ENCODE results near the gene SMIM28. TPM values are rescaled to one million over a fixed set of nuclear protein-coding genes. Genes with fewer than 3 reads are reported as not detected.

SMIM28 gene
- total RNA-seq, 2 experiments from 2014 or later, result not detected

DNA sequence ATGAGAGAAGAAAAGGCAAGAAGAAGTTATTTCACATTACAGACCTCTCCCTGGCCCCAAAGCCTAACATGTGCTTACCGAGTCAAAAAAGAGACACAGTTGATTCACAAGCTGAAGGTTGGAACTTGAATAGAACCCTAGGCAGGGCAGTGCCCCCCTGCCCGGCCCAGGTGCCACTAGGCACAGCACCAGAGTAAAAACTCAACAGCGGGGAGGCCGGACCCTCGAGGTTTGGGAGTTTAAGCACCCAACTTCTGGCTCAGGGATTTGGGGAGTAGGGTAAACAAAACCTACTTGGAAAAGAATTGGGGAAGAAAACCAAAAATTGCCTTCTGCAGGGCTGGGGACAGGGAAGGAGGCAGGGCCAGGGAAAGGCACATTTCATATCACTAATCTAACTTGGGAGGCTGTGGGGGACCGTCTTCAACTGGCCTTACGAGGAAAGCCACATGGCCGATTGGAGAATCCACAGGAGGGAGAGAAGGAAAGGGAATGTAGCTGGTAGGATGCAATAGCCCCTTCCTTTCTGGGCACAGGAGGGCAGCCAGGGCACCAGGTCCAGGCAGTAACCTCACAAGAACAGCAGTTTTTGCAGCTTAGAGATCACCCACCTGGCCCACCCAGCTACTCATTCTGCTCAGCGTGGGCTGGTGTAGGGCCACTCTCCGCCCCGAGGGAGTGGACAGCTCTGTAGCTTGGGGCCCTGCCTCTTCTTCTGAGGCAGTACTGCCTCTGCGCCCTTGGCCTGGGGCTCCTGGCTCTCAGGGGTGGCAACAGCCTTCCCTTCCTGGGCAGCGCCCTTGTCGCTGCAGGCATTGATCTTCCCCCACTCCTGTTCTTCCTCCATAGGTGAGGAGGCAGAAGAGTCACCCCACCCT is 24.5 kb downstream of the SMIM28 start:
- Histone ChIP-seq H3K9me3 (ENCODE audit: low read length) (no peaks in the 10 kb centered on the region), H3K36me3 (ENCODE audit: insufficient read depth, low read length) (peaks cover 17% of the 10 kb centered on the region), H3K4me1 (ENCODE audit: insufficient read depth, low read length, poor library complexity, severe bottlenecking) (peaks cover 20% of the 10 kb centered on the region), H3K79me2 (ENCODE audit: insufficient read depth, low read depth, low read length) (no peaks in the 10 kb centered on the region; the same call in 1 of the 2 replicates), H3K4me2 (ENCODE audit: low read length) (no peak overlapping the region), H3K4me3 (ENCODE audit: low read depth, low read length, poor library complexity, severe bottlenecking) (no peak overlapping the region), H3K27ac (ENCODE audit: low read depth, low read length, poor library complexity, severe bottlenecking) (no peak overlapping the region), H2AFZ (ENCODE audit: low read length) (no peak overlapping the region), H3K9me2 (ENCODE audit: insufficient read depth, low read length) (no peaks in the 10 kb centered on the region), H4K20me1 (ENCODE audit: insufficient read depth, low read length) (no peaks in the 10 kb centered on the region)
- POLR2A ChIA-PET, result interaction anchor here (0.6 to 1.6 kb wide), 5 partner anchors 8 to 1392 kb away, joined by 3 to 5 read pairs (median 3); no protein-coding TSS in a partner anchor
- TF ChIP-seq EZH2phosphoT487 (IDR thresholded peaks at IDR 0.05; ENCODE audit: borderline replicate concordance, low read depth, low read length), result no peak
- TF ChIP-seq, protein P1, sequence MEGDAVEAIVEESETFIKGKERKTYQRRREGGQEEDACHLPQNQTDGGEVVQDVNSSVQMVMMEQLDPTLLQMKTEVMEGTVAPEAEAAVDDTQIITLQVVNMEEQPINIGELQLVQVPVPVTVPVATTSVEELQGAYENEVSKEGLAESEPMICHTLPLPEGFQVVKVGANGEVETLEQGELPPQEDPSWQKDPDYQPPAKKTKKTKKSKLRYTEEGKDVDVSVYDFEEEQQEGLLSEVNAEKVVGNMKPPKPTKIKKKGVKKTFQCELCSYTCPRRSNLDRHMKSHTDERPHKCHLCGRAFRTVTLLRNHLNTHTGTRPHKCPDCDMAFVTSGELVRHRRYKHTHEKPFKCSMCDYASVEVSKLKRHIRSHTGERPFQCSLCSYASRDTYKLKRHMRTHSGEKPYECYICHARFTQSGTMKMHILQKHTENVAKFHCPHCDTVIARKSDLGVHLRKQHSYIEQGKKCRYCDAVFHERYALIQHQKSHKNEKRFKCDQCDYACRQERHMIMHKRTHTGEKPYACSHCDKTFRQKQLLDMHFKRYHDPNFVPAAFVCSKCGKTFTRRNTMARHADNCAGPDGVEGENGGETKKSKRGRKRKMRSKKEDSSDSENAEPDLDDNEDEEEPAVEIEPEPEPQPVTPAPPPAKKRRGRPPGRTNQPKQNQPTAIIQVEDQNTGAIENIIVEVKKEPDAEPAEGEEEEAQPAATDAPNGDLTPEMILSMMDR (conservative IDR thresholded peaks at IDR 0.05; ENCODE audit: low read length), result no peak
- CTCF ChIA-PET (ENCODE audit: unreplicated experiment), result no interaction called here
- BruUV-seq (replicated peaks), result no TSS peak
- intact Hi-C loops (cut with micrococcal nuclease; ENCODE audit: unreplicated experiment), result loop anchor here (5.0 to 10.0 kb wide), 2 partner anchors 115 to 397 kb away; no protein-coding TSS in a partner anchor
- DNase-seq (ENCODE audit: low spot score), result no peak

DNA sequence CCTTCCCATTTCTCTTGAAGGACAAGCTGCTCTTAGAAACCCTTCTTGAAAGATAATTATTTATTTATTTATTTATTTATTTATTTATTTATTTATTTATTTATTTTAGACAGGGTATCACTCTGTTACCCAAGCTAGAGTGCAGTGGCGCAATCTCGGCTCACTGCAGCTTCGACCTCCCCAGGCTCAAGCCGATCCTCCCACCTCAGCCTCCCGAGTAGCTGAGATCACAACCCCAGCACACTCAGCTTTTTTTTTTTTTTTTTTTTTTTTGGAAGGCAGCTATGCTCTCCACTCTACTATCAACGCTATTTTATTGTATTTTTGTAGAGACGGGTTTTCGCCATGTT is 25.1 kb downstream of the SMIM28 start:
- H3K4me3 ChIP-seq (ENCODE audit: low read depth, low read length, poor library complexity, severe bottlenecking), result no peak overlapping the region
- DNase-seq (ENCODE audit: low spot score), result no peak
- H3K9me2 ChIP-seq (ENCODE audit: insufficient read depth, low read length), result no peaks in the 10 kb centered on the region
- ChIA-PET CTCF (ENCODE audit: unreplicated experiment) (interaction anchor here (0.6 kb wide), 1 partner anchor 9 kb away, joined by 3 read pairs; no protein-coding TSS in a partner anchor), POLR2A (interaction anchor here (0.6 to 1.6 kb wide), 6 partner anchors 9 to 1392 kb away, joined by 3 to 5 read pairs (median 3); no protein-coding TSS in a partner anchor)
- TF ChIP-seq EZH2phosphoT487 (IDR thresholded peaks at IDR 0.05; ENCODE audit: borderline replicate concordance, low read depth, low read length), result no peak
- TF ChIP-seq, protein P1 (conservative IDR thresholded peaks at IDR 0.05; ENCODE audit: low read length), result no peak
- no peaks in the 10 kb centered on the region for H4K20me1 ChIP-seq (ENCODE audit: insufficient read depth, low read length)
- H3K36me3 ChIP-seq (ENCODE audit: insufficient read depth, low read length), result peaks cover 23% of the 10 kb centered on the region
- peak overlapping the region; percentile 97 for H3K4me2 ChIP-seq (ENCODE audit: low read length)
- BruUV-seq (replicated peaks), result no TSS peak
- no peaks in the 10 kb centered on the region for H3K9me3 ChIP-seq (ENCODE audit: low read length)
- no peaks in the 10 kb centered on the region; the same call in 1 of the 2 replicates for H3K79me2 ChIP-seq (ENCODE audit: insufficient read depth, low read depth, low read length)
- peak overlapping the region; percentile 88; the same call in 1 of the 2 replicates for H2AFZ ChIP-seq (ENCODE audit: low read length)
- intact Hi-C loops (cut with micrococcal nuclease; ENCODE audit: unreplicated experiment), result loop anchor here (5.0 to 10.0 kb wide), 2 partner anchors 116 to 398 kb away; no protein-coding TSS in a partner anchor
- H3K27ac ChIP-seq (ENCODE audit: low read depth, low read length, poor library complexity, severe bottlenecking), result no peak overlapping the region
- peaks cover 20% of the 10 kb centered on the region for H3K4me1 ChIP-seq (ENCODE audit: insufficient read depth, low read length, poor library complexity, severe bottlenecking)

All from OCI-LY7 (cell line).